HL-60 (cell line): ENCODE measurements around the gene GID8.

Experiments
- CTCF ChIP-seq: IDR thresholded peaks from one replicate; pipeline ENCODE4 v1.5.1; 2011; ENCODE audit warnings: low read length, control low read depth, inconsistent platforms; ENCODE audit not compliant: insufficient read depth
- GABPA ChIP-seq: IDR thresholded peaks from 2 replicates; pipeline ENCODE4 v1.6.1; 2012; ENCODE audit warnings: low read depth
- POLR2AphosphoS5 ChIP-seq: IDR thresholded peaks from 2 replicates; pipeline ENCODE4 v1.6.1; 2012; ENCODE audit warnings: low read depth
- SPI1 ChIP-seq: IDR thresholded peaks from 2 replicates; pipeline ENCODE4 v1.6.1; 2012; ENCODE audit warnings: low read depth, mild to moderate bottlenecking, borderline replicate concordance
- TF ChIP-seq, protein P1 (sequence below): IDR thresholded peaks from 2 replicates; pipeline ENCODE4 v1.6.1; 2012; ENCODE audit warnings: low read depth; ENCODE audit not compliant: insufficient replicate concordance

DNA sequence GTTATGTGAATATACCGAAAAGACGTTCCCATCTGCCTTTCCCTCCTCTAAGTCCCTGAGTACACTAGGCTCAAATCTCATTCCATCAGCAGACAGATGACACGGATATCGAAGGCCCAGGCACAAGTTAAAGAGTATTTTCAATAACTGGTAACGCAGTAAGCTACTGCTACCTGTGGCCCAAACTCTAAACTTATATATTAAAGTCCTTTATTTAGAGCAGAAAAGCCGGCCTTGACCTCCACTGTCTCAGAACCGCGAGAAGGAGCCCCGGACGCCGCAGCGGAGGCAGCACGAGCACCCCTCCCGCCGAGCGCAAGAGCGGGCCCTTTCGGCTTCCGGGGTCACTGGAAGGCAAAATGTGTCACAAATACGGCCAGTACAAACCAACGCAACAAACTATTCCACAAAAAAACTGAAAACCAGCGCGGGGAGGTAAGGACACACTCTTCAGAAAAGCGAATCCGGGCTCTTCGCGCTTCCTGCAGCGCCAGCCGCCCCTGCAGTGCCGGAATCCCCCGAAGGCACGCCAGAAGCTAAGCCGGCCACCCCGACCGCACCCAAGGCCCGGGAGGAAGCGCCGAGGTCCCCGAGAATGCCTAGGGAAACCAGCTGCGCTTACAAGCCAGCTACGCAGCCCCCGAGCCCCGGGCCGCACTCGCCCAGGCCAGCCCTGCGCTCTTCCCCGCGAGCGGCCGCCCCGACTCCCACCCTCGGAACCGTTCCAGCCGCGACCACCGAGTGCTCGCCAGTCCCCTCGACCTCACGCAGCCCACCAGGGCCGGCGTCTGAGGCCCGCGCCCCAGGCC is 12.3 kb upstream of the GID8 start:
- no peak for TF ChIP-seq CTCF
- TF ChIP-seq POLR2AphosphoS5, result no peak
- TF ChIP-seq, protein P1, sequence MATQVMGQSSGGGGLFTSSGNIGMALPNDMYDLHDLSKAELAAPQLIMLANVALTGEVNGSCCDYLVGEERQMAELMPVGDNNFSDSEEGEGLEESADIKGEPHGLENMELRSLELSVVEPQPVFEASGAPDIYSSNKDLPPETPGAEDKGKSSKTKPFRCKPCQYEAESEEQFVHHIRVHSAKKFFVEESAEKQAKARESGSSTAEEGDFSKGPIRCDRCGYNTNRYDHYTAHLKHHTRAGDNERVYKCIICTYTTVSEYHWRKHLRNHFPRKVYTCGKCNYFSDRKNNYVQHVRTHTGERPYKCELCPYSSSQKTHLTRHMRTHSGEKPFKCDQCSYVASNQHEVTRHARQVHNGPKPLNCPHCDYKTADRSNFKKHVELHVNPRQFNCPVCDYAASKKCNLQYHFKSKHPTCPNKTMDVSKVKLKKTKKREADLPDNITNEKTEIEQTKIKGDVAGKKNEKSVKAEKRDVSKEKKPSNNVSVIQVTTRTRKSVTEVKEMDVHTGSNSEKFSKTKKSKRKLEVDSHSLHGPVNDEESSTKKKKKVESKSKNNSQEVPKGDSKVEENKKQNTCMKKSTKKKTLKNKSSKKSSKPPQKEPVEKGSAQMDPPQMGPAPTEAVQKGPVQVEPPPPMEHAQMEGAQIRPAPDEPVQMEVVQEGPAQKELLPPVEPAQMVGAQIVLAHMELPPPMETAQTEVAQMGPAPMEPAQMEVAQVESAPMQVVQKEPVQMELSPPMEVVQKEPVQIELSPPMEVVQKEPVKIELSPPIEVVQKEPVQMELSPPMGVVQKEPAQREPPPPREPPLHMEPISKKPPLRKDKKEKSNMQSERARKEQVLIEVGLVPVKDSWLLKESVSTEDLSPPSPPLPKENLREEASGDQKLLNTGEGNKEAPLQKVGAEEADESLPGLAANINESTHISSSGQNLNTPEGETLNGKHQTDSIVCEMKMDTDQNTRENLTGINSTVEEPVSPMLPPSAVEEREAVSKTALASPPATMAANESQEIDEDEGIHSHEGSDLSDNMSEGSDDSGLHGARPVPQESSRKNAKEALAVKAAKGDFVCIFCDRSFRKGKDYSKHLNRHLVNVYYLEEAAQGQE, result no peak
- no peak; the same call in 1 of the 2 replicates for TF ChIP-seq SPI1
- TF ChIP-seq GABPA, result no peak
